ENCODE data around the gene STXBP6. TPM values are rescaled to one million over a fixed set of nuclear protein-coding genes. Genes with fewer than 3 reads are reported as not detected.

Gene STXBP6
- total and polyA plus RNA-seq, 10 of the 15 experiments (the other 5 are each of a cell fraction or from before 2014, with no cell fraction given) = 1.2 to 47.3 (median 1.9) TPM

DNA sequence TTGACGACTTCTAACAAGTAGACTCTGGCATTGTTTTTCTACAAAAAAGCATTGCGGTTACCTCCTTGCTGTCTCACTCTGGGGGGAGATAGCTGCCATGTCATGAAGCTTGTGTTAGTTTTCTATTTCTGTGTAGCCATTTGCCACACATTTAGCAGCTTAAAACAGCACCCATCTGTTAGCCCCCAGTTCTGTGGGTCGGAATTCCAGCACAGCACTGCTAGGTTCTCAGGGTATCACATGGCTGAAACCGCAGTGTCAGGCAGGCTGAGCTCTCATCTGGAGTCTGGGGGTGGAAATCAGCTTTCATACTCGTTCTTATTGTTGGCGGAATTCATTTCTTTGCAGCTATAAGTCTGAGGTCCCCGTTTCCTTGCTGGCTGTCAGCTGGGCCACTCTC is 19.9 kb upstream of the STXBP6 start (continued):
- TF ChIP-seq, protein P1, sequence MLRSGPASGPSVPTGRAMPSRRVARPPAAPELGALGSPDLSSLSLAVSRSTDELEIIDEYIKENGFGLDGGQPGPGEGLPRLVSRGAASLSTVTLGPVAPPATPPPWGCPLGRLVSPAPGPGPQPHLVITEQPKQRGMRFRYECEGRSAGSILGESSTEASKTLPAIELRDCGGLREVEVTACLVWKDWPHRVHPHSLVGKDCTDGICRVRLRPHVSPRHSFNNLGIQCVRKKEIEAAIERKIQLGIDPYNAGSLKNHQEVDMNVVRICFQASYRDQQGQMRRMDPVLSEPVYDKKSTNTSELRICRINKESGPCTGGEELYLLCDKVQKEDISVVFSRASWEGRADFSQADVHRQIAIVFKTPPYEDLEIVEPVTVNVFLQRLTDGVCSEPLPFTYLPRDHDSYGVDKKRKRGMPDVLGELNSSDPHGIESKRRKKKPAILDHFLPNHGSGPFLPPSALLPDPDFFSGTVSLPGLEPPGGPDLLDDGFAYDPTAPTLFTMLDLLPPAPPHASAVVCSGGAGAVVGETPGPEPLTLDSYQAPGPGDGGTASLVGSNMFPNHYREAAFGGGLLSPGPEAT (IDR thresholded peaks at IDR 0.05; ENCODE audit: low read depth) = no peak
- no peak for TF ChIP-seq NFYA (IDR thresholded peaks at IDR 0.05; ENCODE audit: borderline replicate concordance, low read depth, low read length)
- TF ChIP-seq IKZF1 (conservative IDR thresholded peaks at IDR 0.05) = no peak

DNA sequence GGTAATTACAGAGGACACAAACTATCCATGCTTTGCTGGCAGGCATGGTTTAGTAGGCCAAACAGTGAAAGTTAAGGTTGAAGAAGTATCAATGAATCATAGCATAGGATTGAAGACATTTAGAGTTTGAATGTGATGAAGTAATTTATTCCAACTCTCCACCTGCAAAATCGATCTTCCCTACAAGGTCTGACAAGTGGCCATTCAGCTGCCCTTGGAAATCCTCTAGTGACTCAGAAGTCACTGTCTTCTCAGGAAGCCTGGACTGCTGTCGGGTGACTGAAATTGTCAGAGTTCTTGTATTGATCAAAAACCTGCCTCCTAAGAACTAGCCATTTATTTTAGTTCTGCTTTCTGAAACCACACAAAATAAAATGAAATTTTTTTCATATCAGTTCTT is 17.7 kb upstream of the STXBP6 start:
- H3K4me1 ChIP-seq (ENCODE audit: control insufficient read depth, insufficient read depth, low read length) = no peaks in the 10 kb centered on the region
- H2AFZ ChIP-seq (ENCODE audit: control insufficient read depth, low read depth, low read length) = no peak overlapping the region
- DNase-seq (ENCODE audit: low read depth, low spot score) (no peak), FAIRE-seq (no peak), ATAC-seq (no peak)
- no TSS peak for BruUV-seq (replicated peaks)
- no peak overlapping the region for H3K27ac ChIP-seq (ENCODE audit: control insufficient read depth, insufficient read depth)
- no peaks in the 10 kb centered on the region for H3K36me3 ChIP-seq (ENCODE audit: control insufficient read depth in 2 of 2, insufficient read depth in 2 of 2, low read length in 1 of 2)
- H3K79me2 ChIP-seq (ENCODE audit: control insufficient read depth, insufficient read depth, low read length) = no peaks in the 10 kb centered on the region
- WGBS (ENCODE audit: insufficient coverage, insufficient replicate concordance, low lambda C conversion rate, missing lambda C conversion rate) = 0% methylated on average over 2 of the region's 2 CpGs
- ChIA-PET RAD21 (ENCODE audit: unreplicated experiment) (interaction anchor here (1.8 kb wide), 1 partner anchor 11 kb away, joined by 5 read pairs; no protein-coding TSS in a partner anchor), CTCF (interaction anchor here (1.4 to 1.7 kb wide), 2 partner anchors 10 to 261 kb away, joined by 3 to 4 read pairs; no protein-coding TSS in a partner anchor), SMC1A (ENCODE audit: uncharacterized antibody, unreplicated experiment) (interaction anchor here (1.1 to 1.8 kb wide), 3 partner anchors 11 to 258 kb away, joined by 3 to 5 read pairs (median 3); no protein-coding TSS in a partner anchor), POLR2A (no interaction called here)
- in situ Hi-C loops (cut with MboI) = no loop called here
- no peaks in the 10 kb centered on the region for H4K20me1 ChIP-seq (ENCODE audit: control insufficient read depth, insufficient read depth)
- H3K9me3 ChIP-seq (replicated peaks; ENCODE audit: control insufficient read depth, insufficient read depth, low read length) = no peaks in the 10 kb centered on the region
- H3K27me3 ChIP-seq (replicated peaks in 1 of 2; ENCODE audit: control insufficient read depth in 2 of 2, insufficient read depth in 2 of 2, low read length in 1 of 2) = no peaks in the 10 kb centered on the region
- H3K4me3 ChIP-seq = no peak overlapping the region
- no peak overlapping the region for H3K4me2 ChIP-seq (ENCODE audit: control insufficient read depth, insufficient read depth)
- H3K9ac ChIP-seq (ENCODE audit: control insufficient read depth, insufficient read depth, low read length) = no peak overlapping the region
- intact Hi-C loops (cut with micrococcal nuclease; ENCODE audit: unreplicated experiment) = no loop called here
- TF ChIP-seq HCFC1 (IDR thresholded peaks at IDR 0.05; ENCODE audit: low read length) (no peak), RB1 (IDR thresholded peaks at IDR 0.05; ENCODE audit: borderline replicate concordance) (no peak), ZBED1 (IDR thresholded peaks at IDR 0.05; ENCODE audit: borderline replicate concordance) (no peak), RAD51 (IDR thresholded peaks at IDR 0.05) (no peak), ZNF217 (IDR thresholded peaks at IDR 0.05) (no peak), EZH2 (IDR thresholded peaks at IDR 0.05; ENCODE audit: borderline replicate concordance, control insufficient read depth, low read depth, low read length) (no peak), NR2F1 (conservative IDR thresholded peaks at IDR 0.05) (no peak), POLR2A (IDR thresholded peaks at IDR 0.05; ENCODE audit: low read depth, low read length) (no peak)
- TF ChIP-seq, protein P2, sequence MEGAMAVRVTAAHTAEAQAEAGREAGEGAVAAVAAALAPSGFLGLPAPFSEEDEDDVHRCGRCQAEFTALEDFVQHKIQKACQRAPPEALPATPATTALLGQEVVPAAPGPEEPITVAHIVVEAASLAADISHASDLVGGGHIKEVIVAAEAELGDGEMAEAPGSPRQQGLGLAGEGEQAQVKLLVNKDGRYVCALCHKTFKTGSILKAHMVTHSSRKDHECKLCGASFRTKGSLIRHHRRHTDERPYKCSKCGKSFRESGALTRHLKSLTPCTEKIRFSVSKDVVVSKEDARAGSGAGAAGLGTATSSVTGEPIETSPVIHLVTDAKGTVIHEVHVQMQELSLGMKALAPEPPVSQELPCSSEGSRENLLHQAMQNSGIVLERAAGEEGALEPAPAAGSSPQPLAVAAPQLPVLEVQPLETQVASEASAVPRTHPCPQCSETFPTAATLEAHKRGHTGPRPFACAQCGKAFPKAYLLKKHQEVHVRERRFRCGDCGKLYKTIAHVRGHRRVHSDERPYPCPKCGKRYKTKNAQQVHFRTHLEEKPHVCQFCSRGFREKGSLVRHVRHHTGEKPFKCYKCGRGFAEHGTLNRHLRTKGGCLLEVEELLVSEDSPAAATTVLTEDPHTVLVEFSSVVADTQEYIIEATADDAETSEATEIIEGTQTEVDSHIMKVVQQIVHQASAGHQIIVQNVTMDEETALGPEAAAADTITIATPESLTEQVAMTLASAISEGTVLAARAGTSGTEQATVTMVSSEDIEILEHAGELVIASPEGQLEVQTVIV (IDR thresholded peaks at IDR 0.05; ENCODE audit: borderline replicate concordance, partially characterized antibody) = no peak
- TF ChIP-seq, protein P3, sequence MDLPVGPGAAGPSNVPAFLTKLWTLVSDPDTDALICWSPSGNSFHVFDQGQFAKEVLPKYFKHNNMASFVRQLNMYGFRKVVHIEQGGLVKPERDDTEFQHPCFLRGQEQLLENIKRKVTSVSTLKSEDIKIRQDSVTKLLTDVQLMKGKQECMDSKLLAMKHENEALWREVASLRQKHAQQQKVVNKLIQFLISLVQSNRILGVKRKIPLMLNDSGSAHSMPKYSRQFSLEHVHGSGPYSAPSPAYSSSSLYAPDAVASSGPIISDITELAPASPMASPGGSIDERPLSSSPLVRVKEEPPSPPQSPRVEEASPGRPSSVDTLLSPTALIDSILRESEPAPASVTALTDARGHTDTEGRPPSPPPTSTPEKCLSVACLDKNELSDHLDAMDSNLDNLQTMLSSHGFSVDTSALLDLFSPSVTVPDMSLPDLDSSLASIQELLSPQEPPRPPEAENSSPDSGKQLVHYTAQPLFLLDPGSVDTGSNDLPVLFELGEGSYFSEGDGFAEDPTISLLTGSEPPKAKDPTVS (IDR thresholded peaks at IDR 0.05; ENCODE audit: low read depth, low read length) = no peak
- TF ChIP-seq, protein P4, sequence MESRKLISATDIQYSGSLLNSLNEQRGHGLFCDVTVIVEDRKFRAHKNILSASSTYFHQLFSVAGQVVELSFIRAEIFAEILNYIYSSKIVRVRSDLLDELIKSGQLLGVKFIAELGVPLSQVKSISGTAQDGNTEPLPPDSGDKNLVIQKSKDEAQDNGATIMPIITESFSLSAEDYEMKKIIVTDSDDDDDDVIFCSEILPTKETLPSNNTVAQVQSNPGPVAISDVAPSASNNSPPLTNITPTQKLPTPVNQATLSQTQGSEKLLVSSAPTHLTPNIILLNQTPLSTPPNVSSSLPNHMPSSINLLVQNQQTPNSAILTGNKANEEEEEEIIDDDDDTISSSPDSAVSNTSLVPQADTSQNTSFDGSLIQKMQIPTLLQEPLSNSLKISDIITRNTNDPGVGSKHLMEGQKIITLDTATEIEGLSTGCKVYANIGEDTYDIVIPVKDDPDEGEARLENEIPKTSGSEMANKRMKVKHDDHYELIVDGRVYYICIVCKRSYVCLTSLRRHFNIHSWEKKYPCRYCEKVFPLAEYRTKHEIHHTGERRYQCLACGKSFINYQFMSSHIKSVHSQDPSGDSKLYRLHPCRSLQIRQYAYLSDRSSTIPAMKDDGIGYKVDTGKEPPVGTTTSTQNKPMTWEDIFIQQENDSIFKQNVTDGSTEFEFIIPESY (IDR thresholded peaks at IDR 0.05) = no peak
- TF ChIP-seq, protein P5, sequence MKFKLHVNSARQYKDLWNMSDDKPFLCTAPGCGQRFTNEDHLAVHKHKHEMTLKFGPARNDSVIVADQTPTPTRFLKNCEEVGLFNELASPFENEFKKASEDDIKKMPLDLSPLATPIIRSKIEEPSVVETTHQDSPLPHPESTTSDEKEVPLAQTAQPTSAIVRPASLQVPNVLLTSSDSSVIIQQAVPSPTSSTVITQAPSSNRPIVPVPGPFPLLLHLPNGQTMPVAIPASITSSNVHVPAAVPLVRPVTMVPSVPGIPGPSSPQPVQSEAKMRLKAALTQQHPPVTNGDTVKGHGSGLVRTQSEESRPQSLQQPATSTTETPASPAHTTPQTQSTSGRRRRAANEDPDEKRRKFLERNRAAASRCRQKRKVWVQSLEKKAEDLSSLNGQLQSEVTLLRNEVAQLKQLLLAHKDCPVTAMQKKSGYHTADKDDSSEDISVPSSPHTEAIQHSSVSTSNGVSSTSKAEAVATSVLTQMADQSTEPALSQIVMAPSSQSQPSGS (IDR thresholded peaks at IDR 0.05; ENCODE audit: low read length) = no peak
